GM21529 (cell line): ENCODE data around the gene GCH1.
"Not testable (repeated sequence)": the region's sequence is repeated elsewhere in the genome, so short reads cannot be mapped to it uniquely, and the experiment has no call there.

Experiments used
- ATAC-seq: cut with Tn5 transposase; IDR thresholded peaks from one replicate; pipeline ENCODE4 v1.9.1; 2021; ENCODE audit not compliant: unreplicated experiment

Gene GCH1

GRCh38 chr14:54803926-54804537, 98.6 kb downstream of the GCH1 start:
- no peak for ATAC-seq

- ATAC-seq, result no peak
Observed at GRCh38 chr14:54803396-54803795, 99.2 kb downstream of the GCH1 start.

- not testable (repeated sequence) for ATAC-seq
Observed at GRCh38 chr14:54801482-54801881, 101.1 kb downstream of the GCH1 start.

- no peak for ATAC-seq
Observed at GRCh38 chr14:54798465-54799124, 104.0 kb downstream of the GCH1 start.

GRCh38 chr14:54797986-54798385, 104.6 kb downstream of the GCH1 start:
- no peak for ATAC-seq

- ATAC-seq, result no peak
Observed at GRCh38 chr14:54797556-54797955, 105.1 kb downstream of the GCH1 start.

GRCh38 chr14:54796961-54797360, 105.7 kb downstream of the GCH1 start:
- ATAC-seq, result no peak

- no peak for ATAC-seq
Observed at GRCh38 chr14:54794796-54795195, 107.8 kb downstream of the GCH1 start.

GRCh38 chr14:54794159-54794558, 108.5 kb downstream of the GCH1 start:
- no peak for ATAC-seq

GRCh38 chr14:54792288-54792687, 110.3 kb downstream of the GCH1 start:
- no peak for ATAC-seq
